ENCODE data around the gene IPO8. TPM values are rescaled to one million over a fixed set of nuclear protein-coding genes. Genes with fewer than 3 reads are reported as not detected.
A peak's percentile ranks its signal among the peaks of the same experiment; 100 is the strongest.

IPO8 gene
- total RNA-seq, 1 donor: 25.7 TPM

GRCh38 chr12:30696486-30696885, 817 bp upstream of the IPO8 start:
- Histone ChIP-seq H3K4me3 (ENCODE audit: insufficient read depth, low read length) (peak overlapping the region; percentile 94), H3K9me3 (ENCODE audit: low read depth, low read length) (no peaks in the 10 kb centered on the region), H3K27me3 (ENCODE audit: insufficient read depth, low read length) (no peaks in the 10 kb centered on the region), H3K4me1 (ENCODE audit: insufficient read depth, low read length) (peaks cover 30% of the 10 kb centered on the region), H3K36me3 (ENCODE audit: insufficient read depth, low read length) (no peaks in the 10 kb centered on the region), H3K79me2 (ENCODE audit: insufficient read depth, low read length) (peaks cover 39% of the 10 kb centered on the region), H4K20me1 (ENCODE audit: insufficient read depth, low read length) (peaks cover 1% of the 10 kb centered on the region), H2AFZ (ENCODE audit: low read length) (peak overlapping the region; percentile 95), H3K4me2 (ENCODE audit: insufficient read depth, low read length) (peak overlapping the region; percentile 98), H3K27ac (ENCODE audit: low read depth, low read length) (no peak overlapping the region)
- no peak for TF ChIP-seq CTCF (IDR thresholded peaks at IDR 0.05; ENCODE audit: extremely low read depth, low read depth, low read length)
- DNase-seq (ENCODE audit: insufficient read length, low spot score, missing footprints): peak; percentile 76

- H3K4me2 ChIP-seq (ENCODE audit: insufficient read depth, low read length): peak overlapping the region; percentile 98
- peaks cover 35% of the 10 kb centered on the region for H3K4me1 ChIP-seq (ENCODE audit: insufficient read depth, low read length)
- no peak for TF ChIP-seq CTCF (IDR thresholded peaks at IDR 0.05; ENCODE audit: extremely low read depth, low read depth, low read length)
- H2AFZ ChIP-seq (ENCODE audit: low read length): peak overlapping the region; percentile 95
- peaks cover 42% of the 10 kb centered on the region for H3K79me2 ChIP-seq (ENCODE audit: insufficient read depth, low read length)
- no peak for DNase-seq (ENCODE audit: insufficient read length, low spot score, missing footprints)
- H4K20me1 ChIP-seq (ENCODE audit: insufficient read depth, low read length): peaks cover 6% of the 10 kb centered on the region
- peak overlapping the region; percentile 94 for H3K4me3 ChIP-seq (ENCODE audit: insufficient read depth, low read length)
- no peaks in the 10 kb centered on the region for H3K9me3 ChIP-seq (ENCODE audit: low read depth, low read length)
- no peaks in the 10 kb centered on the region for H3K36me3 ChIP-seq (ENCODE audit: insufficient read depth, low read length)
- peak overlapping the region; percentile 66 for H3K27ac ChIP-seq (ENCODE audit: low read depth, low read length)
- H3K27me3 ChIP-seq (ENCODE audit: insufficient read depth, low read length): no peaks in the 10 kb centered on the region
Measured at GRCh38 chr12:30696103-30696408, 387 bp upstream of the IPO8 start.

- H3K4me3 ChIP-seq (ENCODE audit: insufficient read depth, low read length): peak overlapping the region; percentile 94
- H3K4me1 ChIP-seq (ENCODE audit: insufficient read depth, low read length): peaks cover 28% of the 10 kb centered on the region
- H4K20me1 ChIP-seq (ENCODE audit: insufficient read depth, low read length): peaks cover 8% of the 10 kb centered on the region
- H3K9me3 ChIP-seq (ENCODE audit: low read depth, low read length): no peaks in the 10 kb centered on the region
- TF ChIP-seq CTCF (IDR thresholded peaks at IDR 0.05; ENCODE audit: extremely low read depth, low read depth, low read length): no peak
- peak; percentile 77 for DNase-seq (ENCODE audit: insufficient read length, low spot score, missing footprints)
- peak overlapping the region; percentile 95 for H2AFZ ChIP-seq (ENCODE audit: low read length)
- no peaks in the 10 kb centered on the region for H3K27me3 ChIP-seq (ENCODE audit: insufficient read depth, low read length)
- peaks cover 55% of the 10 kb centered on the region for H3K79me2 ChIP-seq (ENCODE audit: insufficient read depth, low read length)
- peak overlapping the region; percentile 98 for H3K4me2 ChIP-seq (ENCODE audit: insufficient read depth, low read length)
- peak overlapping the region; percentile 66 for H3K27ac ChIP-seq (ENCODE audit: low read depth, low read length)
- H3K36me3 ChIP-seq (ENCODE audit: insufficient read depth, low read length): peaks cover 3% of the 10 kb centered on the region
Measured at GRCh38 chr12:30694412-30695198, 1.1 kb downstream of the IPO8 start.

GRCh38 chr12:30692470-30692869, 3.2 kb downstream of the IPO8 start:
- no peak for TF ChIP-seq CTCF (IDR thresholded peaks at IDR 0.05; ENCODE audit: extremely low read depth, low read depth, low read length)
- peak; percentile 42 for DNase-seq (ENCODE audit: insufficient read length, low spot score, missing footprints)
- Histone ChIP-seq H3K9me3 (ENCODE audit: low read depth, low read length) (no peaks in the 10 kb centered on the region), H4K20me1 (ENCODE audit: insufficient read depth, low read length) (peaks cover 8% of the 10 kb centered on the region), H3K27ac (ENCODE audit: low read depth, low read length) (no peak overlapping the region), H3K27me3 (ENCODE audit: insufficient read depth, low read length) (no peaks in the 10 kb centered on the region), H3K36me3 (ENCODE audit: insufficient read depth, low read length) (peaks cover 6% of the 10 kb centered on the region), H3K4me1 (ENCODE audit: insufficient read depth, low read length) (peaks cover 27% of the 10 kb centered on the region), H2AFZ (ENCODE audit: low read length) (no peak overlapping the region), H3K79me2 (ENCODE audit: insufficient read depth, low read length) (peaks cover 65% of the 10 kb centered on the region), H3K4me3 (ENCODE audit: insufficient read depth, low read length) (no peak overlapping the region), H3K4me2 (ENCODE audit: insufficient read depth, low read length) (peak overlapping the region; percentile 41)

Measured in osteoblast (primary cell).